Osteoblast (primary cell): Measurements from ENCODE around the gene CT47A1. TPM values are rescaled to one million over a fixed set of nuclear protein-coding genes. Genes with fewer than 3 reads are reported as not detected.
"Not testable (repeated sequence)": the region's sequence is repeated elsewhere in the genome, so short reads cannot be mapped to it uniquely, and the experiment has no call there.

Source experiments
- DNase-seq: peaks from one replicate; pipeline ENCODE4 v3.0.0; 2011; ENCODE audit warnings: low spot score, mixed read lengths; ENCODE audit not compliant: insufficient read length; ENCODE audit errors: missing footprints
- H2AFZ ChIP-seq: 2 replicates; pipeline ENCODE4 v1.6.0; 2011; ENCODE audit warnings: mild to moderate bottlenecking, low read length
- H3K27ac ChIP-seq: 2 replicates; pipeline ENCODE4 v1.5.1; 2011; ENCODE audit warnings: mild to moderate bottlenecking, low read depth, low read length, moderate library complexity
- H3K27me3 ChIP-seq: 2 replicates; pipeline ENCODE4 v1.6.0; 2012; ENCODE audit warnings: mild to moderate bottlenecking, control low read depth, inconsistent platforms, low read length, moderate library complexity; ENCODE audit not compliant: insufficient read depth
- H3K36me3 ChIP-seq: 2 replicates; pipeline ENCODE4 v1.5.1; 2011; ENCODE audit warnings: mild to moderate bottlenecking, low read length, control low read depth, moderate library complexity; ENCODE audit not compliant: insufficient read depth
- H3K4me1 ChIP-seq: 2 replicates; pipeline ENCODE4 v1.5.1; 2011; ENCODE audit warnings: mild to moderate bottlenecking, low read length, control low read depth, moderate library complexity; ENCODE audit not compliant: insufficient read depth
- H3K4me2 ChIP-seq: 2 replicates; pipeline ENCODE4 v1.6.0; 2011; ENCODE audit warnings: mild to moderate bottlenecking, low read length; ENCODE audit not compliant: insufficient read depth
- H3K4me3 ChIP-seq: fragments of 200-600 bp; sonication (generic); 3 replicates; pipeline ENCODE4 v1.5.1; 2012; ENCODE audit warnings: mild to moderate bottlenecking, low read length, inconsistent platforms; ENCODE audit not compliant: insufficient read depth
- H3K79me2 ChIP-seq: 2 replicates; pipeline ENCODE4 v1.6.0; 2012; ENCODE audit warnings: mild to moderate bottlenecking, low read length, control low read depth, inconsistent platforms; ENCODE audit not compliant: insufficient read depth
- H3K9me3 ChIP-seq: 2 replicates; pipeline ENCODE4 v1.5.1; 2011; ENCODE audit warnings: low read depth, low read length, control low read depth
- H4K20me1 ChIP-seq: 2 replicates; pipeline ENCODE4 v1.6.0; 2012; ENCODE audit warnings: mild to moderate bottlenecking, low read length, control low read depth; ENCODE audit not compliant: insufficient read depth
- CTCF ChIP-seq: IDR thresholded peaks from 2 replicates; pipeline ENCODE4 v1.5.1; 2011; ENCODE audit warnings: mild to moderate bottlenecking, low read depth, low read length, moderate library complexity; ENCODE audit errors: extremely low read depth
- small RNA-seq: library from RNA; depleted of rRNA; stranded (forward); fragments of <200 nt; gene quantifications from one replicate; pipeline ENCODE3, GENCODE V24; 2012
- total RNA-seq: library from RNA; depleted of rRNA; stranded (reverse); fragments of >200 nt; gene quantifications from 2 replicates; pipeline ENCODE4 v1.2.3, GENCODE V29; 2012

CT47A1 gene
- total RNA-seq, 1 donor: not detected

- Histone ChIP-seq H4K20me1 (no peaks in the 10 kb centered on the region), H3K4me3 (no peak overlapping the region), H3K79me2 (no peaks in the 10 kb centered on the region), H3K4me1 (no peaks in the 10 kb centered on the region), H3K9me3 (no peaks in the 10 kb centered on the region), H3K27ac (no peak overlapping the region), H2AFZ (no peak overlapping the region), H3K27me3 (no peaks in the 10 kb centered on the region), H3K36me3 (no peaks in the 10 kb centered on the region), H3K4me2 (no peak overlapping the region)
- no peak for TF ChIP-seq CTCF
- DNase-seq: no peak
Measured at GRCh38 chrX:121008920-121009319, 23.4 kb upstream of the CT47A1 start.

GRCh38 chrX:121000589-121000988, 15.0 kb upstream of the CT47A1 start:
- no peak overlapping the region for H3K4me3 ChIP-seq
- peak; percentile 13 for TF ChIP-seq CTCF
- no peak overlapping the region for H3K4me2 ChIP-seq
- no peak overlapping the region for H2AFZ ChIP-seq
- H4K20me1 ChIP-seq: no peaks in the 10 kb centered on the region
- no peaks in the 10 kb centered on the region for H3K79me2 ChIP-seq
- no peaks in the 10 kb centered on the region for H3K27me3 ChIP-seq
- no peak overlapping the region for H3K27ac ChIP-seq
- H3K36me3 ChIP-seq: no peaks in the 10 kb centered on the region
- H3K9me3 ChIP-seq: no peaks in the 10 kb centered on the region
- DNase-seq: no peak
- no peaks in the 10 kb centered on the region for H3K4me1 ChIP-seq

- Histone ChIP-seq H3K36me3 (no peaks in the 10 kb centered on the region), H3K79me2 (no peaks in the 10 kb centered on the region), H3K27ac (no peak overlapping the region), H3K4me2 (no peak overlapping the region), H3K9me3 (no peaks in the 10 kb centered on the region), H4K20me1 (no peaks in the 10 kb centered on the region), H3K27me3 (no peaks in the 10 kb centered on the region), H3K4me1 (no peaks in the 10 kb centered on the region), H2AFZ (no peak overlapping the region), H3K4me3 (no peak overlapping the region)
- TF ChIP-seq CTCF: no peak
- DNase-seq: no peak
Measured at GRCh38 chrX:120999413-120999812, 13.9 kb upstream of the CT47A1 start.

DNA sequence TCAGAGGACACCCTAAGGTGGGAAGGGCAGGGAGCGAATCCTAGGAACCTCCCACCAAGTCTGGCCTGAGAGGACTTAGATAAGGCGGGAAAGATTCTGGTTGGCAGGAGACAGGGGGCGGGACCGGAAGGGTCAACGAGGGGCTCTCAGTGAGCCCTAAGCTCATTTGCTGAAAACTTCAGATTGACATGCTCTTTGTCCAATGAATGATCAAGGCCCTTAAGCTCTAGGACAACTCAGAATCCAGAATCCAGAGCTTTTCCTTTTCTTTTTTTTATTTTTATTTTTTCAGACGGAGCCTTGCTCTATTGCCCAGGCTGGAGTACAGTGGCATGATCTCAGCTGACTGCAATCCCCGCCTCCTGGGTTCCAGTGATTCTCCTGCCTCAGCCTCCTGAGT, 29.1 kb downstream of the CT47A1 start, which contains the start of gene CT47A7:
Gene CT47A7 (minus strand): TSS at position 101 of the 400 bp plus-strand sequence. CDS start 255 bp downstream, outside the sequence.
- H3K36me3 ChIP-seq, H4K20me1 ChIP-seq, H3K27me3 ChIP-seq, H3K27ac ChIP-seq, H2AFZ ChIP-seq, H3K4me1 ChIP-seq, H3K4me3 ChIP-seq, DNase-seq, H3K9me3 ChIP-seq, H3K4me2 ChIP-seq, H3K79me2 ChIP-seq: not testable (repeated sequence)

Small RNA genes within 50 kb of the gene (small RNA-seq; reads per million reads assigned to genes)
- gene AL670379.1 (not detected), gene AL670379.10 (not detected), gene AL670379.11 (not detected), gene AL670379.12 (not detected), gene AL670379.2 (not detected), gene AL670379.3 (not detected), gene AL670379.4 (not detected), gene AL670379.5 (not detected), gene AL670379.6 (not detected), gene AL670379.7 (not detected), gene AL670379.8 (not detected), gene AL670379.9 (not detected)

Other genes with a start within 250 kb of the CT47A1 start
- not detected in 2 replicates for gene CT47B1, start 109.9 kb downstream of the CT47A1 start, total RNA-seq
- gene CT47A11, start 48.6 kb downstream of the CT47A1 start, total RNA-seq: not detected in 2 replicates
- not detected in 2 replicates for gene CT47A10, start 43.7 kb downstream of the CT47A1 start, total RNA-seq
- not detected in 2 replicates for gene CT47A9, start 38.9 kb downstream of the CT47A1 start, total RNA-seq
- gene CT47A8, start 34.0 kb downstream of the CT47A1 start, total RNA-seq: not detected in 2 replicates
- not detected in 2 replicates for gene CT47A7, start 29.2 kb downstream of the CT47A1 start, total RNA-seq
- gene CT47A6, start 24.3 kb downstream of the CT47A1 start, total RNA-seq: not detected in 2 replicates
- not detected in 2 replicates for gene CT47A5, start 19.4 kb downstream of the CT47A1 start, total RNA-seq
- gene CT47A4, start 14.6 kb downstream of the CT47A1 start, total RNA-seq: not detected in 2 replicates
- not detected in 2 replicates for gene CT47A3, start 9.7 kb downstream of the CT47A1 start, total RNA-seq
- gene CT47A2, start 4.8 kb downstream of the CT47A1 start, total RNA-seq: not detected in 2 replicates
- 1.2 and 1.8 TPM in 2 replicates for gene GLUD2, start 61.9 kb upstream of the CT47A1 start, total RNA-seq